ENCODE results near the gene CENPX. TPM values are rescaled to one million over a fixed set of nuclear protein-coding genes. Genes with fewer than 3 reads are reported as not detected.

CENPX gene
- total RNA-seq, 1 experiment from 2014 or later, result 187 TPM

DNA sequence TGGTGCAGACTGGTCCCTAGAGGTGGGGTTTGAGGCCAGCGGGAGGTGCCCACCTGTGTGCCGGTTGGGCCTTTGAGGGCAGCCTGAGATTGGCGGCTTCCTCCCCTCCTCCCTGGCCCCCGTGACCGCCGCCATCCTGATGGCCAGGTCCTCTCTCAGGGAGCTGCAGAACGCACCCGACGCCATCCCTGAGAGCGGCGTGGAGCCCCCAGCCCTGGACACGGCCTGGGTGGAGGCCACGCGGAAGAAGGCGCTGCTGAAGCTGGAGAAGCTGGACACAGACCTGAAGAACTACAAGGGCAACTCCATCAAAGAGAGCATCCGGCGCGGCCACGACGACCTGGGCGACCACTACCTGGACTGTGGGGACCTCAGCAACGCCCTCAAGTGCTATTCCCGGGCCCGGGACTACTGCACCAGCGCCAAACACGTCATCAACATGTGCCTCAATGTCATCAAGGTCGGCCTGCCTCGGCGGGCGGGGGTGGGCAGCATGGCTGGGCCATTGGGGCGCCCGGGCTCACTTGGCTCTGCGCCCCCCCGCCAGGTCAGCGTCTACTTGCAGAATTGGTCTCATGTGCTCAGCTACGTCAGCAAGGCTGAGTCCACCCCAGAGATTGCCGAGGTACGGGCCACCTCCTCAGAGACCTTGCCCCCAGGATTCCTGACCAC lies 31.8 kb upstream of the CENPX start:
- POLR2A ChIA-PET, result interaction anchor here (0.5 to 0.7 kb wide), 2 partner anchors 35 to 171 kb away, joined by 4 read pairs; no protein-coding TSS in a partner anchor
- no peak for DNase-seq (ENCODE audit: low read depth, low spot score)
- no peak overlapping the region for H3K27ac ChIP-seq (ENCODE audit: low read length)
- BruUV-seq (replicated peaks), result no TSS peak
- in situ Hi-C loops (cut with HindIII; ENCODE audit: low pct_unique_long_range_greater_than_20kb, low sequenced_read_pairs) (loop anchor here (10.0 kb wide), 1 partner anchor 80 kb away; no protein-coding TSS in a partner anchor), intact Hi-C loops (cut with micrococcal nuclease; ENCODE audit: unreplicated experiment) (no loop called here)
- H3K4me1 ChIP-seq (ENCODE audit: control insufficient read depth, insufficient read depth, low read length), result peaks cover 32% of the 10 kb centered on the region
- no peak for ATAC-seq
- no peaks in the 10 kb centered on the region for H3K27me3 ChIP-seq (ENCODE audit: control insufficient read depth, insufficient read depth, low read length)
- H3K36me3 ChIP-seq (ENCODE audit: control insufficient read depth, insufficient read depth, low read length), result peaks cover 9% of the 10 kb centered on the region
- TF ChIP-seq POLR2AphosphoS5 (IDR thresholded peaks at IDR 0.05; ENCODE audit: low read depth, low read length), result 0 out of 2 replicates have a peak, but pooled peaks have one; percentile 9
- TF ChIP-seq, protein P1, sequence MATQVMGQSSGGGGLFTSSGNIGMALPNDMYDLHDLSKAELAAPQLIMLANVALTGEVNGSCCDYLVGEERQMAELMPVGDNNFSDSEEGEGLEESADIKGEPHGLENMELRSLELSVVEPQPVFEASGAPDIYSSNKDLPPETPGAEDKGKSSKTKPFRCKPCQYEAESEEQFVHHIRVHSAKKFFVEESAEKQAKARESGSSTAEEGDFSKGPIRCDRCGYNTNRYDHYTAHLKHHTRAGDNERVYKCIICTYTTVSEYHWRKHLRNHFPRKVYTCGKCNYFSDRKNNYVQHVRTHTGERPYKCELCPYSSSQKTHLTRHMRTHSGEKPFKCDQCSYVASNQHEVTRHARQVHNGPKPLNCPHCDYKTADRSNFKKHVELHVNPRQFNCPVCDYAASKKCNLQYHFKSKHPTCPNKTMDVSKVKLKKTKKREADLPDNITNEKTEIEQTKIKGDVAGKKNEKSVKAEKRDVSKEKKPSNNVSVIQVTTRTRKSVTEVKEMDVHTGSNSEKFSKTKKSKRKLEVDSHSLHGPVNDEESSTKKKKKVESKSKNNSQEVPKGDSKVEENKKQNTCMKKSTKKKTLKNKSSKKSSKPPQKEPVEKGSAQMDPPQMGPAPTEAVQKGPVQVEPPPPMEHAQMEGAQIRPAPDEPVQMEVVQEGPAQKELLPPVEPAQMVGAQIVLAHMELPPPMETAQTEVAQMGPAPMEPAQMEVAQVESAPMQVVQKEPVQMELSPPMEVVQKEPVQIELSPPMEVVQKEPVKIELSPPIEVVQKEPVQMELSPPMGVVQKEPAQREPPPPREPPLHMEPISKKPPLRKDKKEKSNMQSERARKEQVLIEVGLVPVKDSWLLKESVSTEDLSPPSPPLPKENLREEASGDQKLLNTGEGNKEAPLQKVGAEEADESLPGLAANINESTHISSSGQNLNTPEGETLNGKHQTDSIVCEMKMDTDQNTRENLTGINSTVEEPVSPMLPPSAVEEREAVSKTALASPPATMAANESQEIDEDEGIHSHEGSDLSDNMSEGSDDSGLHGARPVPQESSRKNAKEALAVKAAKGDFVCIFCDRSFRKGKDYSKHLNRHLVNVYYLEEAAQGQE (IDR thresholded peaks at IDR 0.05; ENCODE audit: insufficient read depth in 1 of 2, low read depth in 2 of 2, low read length in 1 of 2), result no peak
- TF ChIP-seq, protein P2, sequence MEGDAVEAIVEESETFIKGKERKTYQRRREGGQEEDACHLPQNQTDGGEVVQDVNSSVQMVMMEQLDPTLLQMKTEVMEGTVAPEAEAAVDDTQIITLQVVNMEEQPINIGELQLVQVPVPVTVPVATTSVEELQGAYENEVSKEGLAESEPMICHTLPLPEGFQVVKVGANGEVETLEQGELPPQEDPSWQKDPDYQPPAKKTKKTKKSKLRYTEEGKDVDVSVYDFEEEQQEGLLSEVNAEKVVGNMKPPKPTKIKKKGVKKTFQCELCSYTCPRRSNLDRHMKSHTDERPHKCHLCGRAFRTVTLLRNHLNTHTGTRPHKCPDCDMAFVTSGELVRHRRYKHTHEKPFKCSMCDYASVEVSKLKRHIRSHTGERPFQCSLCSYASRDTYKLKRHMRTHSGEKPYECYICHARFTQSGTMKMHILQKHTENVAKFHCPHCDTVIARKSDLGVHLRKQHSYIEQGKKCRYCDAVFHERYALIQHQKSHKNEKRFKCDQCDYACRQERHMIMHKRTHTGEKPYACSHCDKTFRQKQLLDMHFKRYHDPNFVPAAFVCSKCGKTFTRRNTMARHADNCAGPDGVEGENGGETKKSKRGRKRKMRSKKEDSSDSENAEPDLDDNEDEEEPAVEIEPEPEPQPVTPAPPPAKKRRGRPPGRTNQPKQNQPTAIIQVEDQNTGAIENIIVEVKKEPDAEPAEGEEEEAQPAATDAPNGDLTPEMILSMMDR (IDR thresholded peaks at IDR 0.05), result no peak
- H3K4me3 ChIP-seq (ENCODE audit: low read depth in 2 of 2, low read length in 2 of 2), result no peak overlapping the region
- CTCF ChIA-PET, result no interaction called here
- no peaks in the 10 kb centered on the region for H3K9me3 ChIP-seq (ENCODE audit: control insufficient read depth, insufficient read depth, low read depth, low read length)

DNA sequence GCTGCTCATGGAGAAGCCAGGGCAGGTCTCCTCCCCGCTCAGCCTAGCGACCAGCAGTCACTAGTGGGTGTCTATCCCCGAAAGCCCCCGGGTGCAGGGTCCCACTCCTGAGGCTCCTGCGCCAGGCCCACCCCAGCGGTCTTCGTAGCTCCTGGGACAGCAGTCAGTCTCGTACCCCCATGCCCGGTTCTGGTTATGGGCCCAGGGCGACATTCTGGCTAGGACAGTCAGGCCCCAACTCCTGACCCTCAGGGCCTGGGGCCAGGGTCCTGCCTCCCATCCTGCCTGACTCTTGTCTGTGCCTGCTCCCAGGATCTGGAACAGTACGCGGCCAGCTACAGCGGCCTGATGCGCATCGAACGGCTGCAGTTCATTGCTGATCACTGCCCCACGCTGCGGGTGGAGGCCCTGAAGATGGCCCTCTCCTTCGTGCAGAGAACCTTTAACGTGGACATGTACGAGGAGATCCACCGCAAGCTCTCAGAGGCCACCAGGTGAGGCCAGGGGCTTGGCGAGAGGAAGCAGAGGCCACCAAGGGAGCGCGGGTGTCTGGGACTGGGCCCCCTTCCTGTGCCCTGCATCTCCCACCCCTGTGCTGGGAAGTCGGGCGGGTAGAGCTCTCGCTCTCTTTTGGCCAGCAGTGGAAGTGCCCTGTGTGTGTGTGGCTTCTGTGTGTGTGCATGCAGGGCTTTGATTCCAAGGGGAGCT lies 31.0 kb upstream of the CENPX start:
- BruUV-seq (replicated peaks), result no TSS peak

More for the DNA sequence above, 31.0 kb upstream of the CENPX start:
- intact Hi-C loops (cut with micrococcal nuclease; ENCODE audit: unreplicated experiment), result no loop called here
- in situ Hi-C loops (cut with HindIII; ENCODE audit: low pct_unique_long_range_greater_than_20kb, low sequenced_read_pairs), result loop anchor here (10.0 kb wide), 1 partner anchor 81 kb away; no protein-coding TSS in a partner anchor
- DNase-seq (ENCODE audit: low read depth, low spot score) (no peak), ATAC-seq (no peak)
- Histone ChIP-seq H3K4me3 (ENCODE audit: low read depth in 2 of 2, low read length in 2 of 2) (no peak overlapping the region), H3K27me3 (ENCODE audit: control insufficient read depth, insufficient read depth, low read length) (no peaks in the 10 kb centered on the region), H3K36me3 (ENCODE audit: control insufficient read depth, insufficient read depth, low read length) (peaks cover 9% of the 10 kb centered on the region), H3K27ac (ENCODE audit: low read length) (no peak overlapping the region), H3K9me3 (ENCODE audit: control insufficient read depth, insufficient read depth, low read depth, low read length) (no peaks in the 10 kb centered on the region), H3K4me1 (ENCODE audit: control insufficient read depth, insufficient read depth, low read length) (peaks cover 32% of the 10 kb centered on the region)
- POLR2A ChIA-PET, result interaction anchor here (0.5 kb wide), 1 partner anchor 170 kb away, joined by 4 read pairs; no protein-coding TSS in a partner anchor
- TF ChIP-seq, protein P1 (IDR thresholded peaks at IDR 0.05; ENCODE audit: insufficient read depth in 1 of 2, low read depth in 2 of 2, low read length in 1 of 2), result no peak
- TF ChIP-seq SIN3A (IDR thresholded peaks at IDR 0.05; ENCODE audit: borderline replicate concordance, insufficient read depth, low read depth, low read length) (no peak), POLR2AphosphoS5 (IDR thresholded peaks at IDR 0.05; ENCODE audit: low read depth, low read length) (no peak), TCF7L2 (IDR thresholded peaks at IDR 0.05; ENCODE audit: low read depth, low read length) (no peak)
- TF ChIP-seq, protein P2 (IDR thresholded peaks at IDR 0.05), result no peak
- CTCF ChIA-PET, result no interaction called here
